Right ventricle myocardium inferior (tissue), 1 donor: ENCODE results near the gene LIMS2. TPM values are rescaled to one million over a fixed set of nuclear protein-coding genes. Genes with fewer than 3 reads are reported as not detected.
A peak's percentile ranks its signal among the peaks of the same experiment; 100 is the strongest.

Source experiments
- ATAC-seq: fragments of 200-7000 bp; cut with Tn5 transposase; one replicate; pipeline ENCODE4 v1.9.1; 2020; ENCODE audit warnings: mild to moderate bottlenecking, moderate library complexity
- DNase-seq: peaks from one replicate; pipeline ENCODE4 v3.0.0; 2021; ENCODE audit errors: missing footprints
- intact Hi-C: fragments of 100-400 bp; cut with DNase I; formaldehyde crosslinking; loops from one replicate; pipeline ENCODE4 v1.11.0; 2022
- total RNA-seq: library from RNA; stranded (reverse); fragmentation: NEBNext Ultra II Directional; extraction: Animal tissue kit (Norgen Biotek cat#: 25700); gene quantifications from one replicate; pipeline ENCODE4 v1.2.1, GENCODE V29; 2021
- donor health status: DM: no; HTN: yes; CAD: no; lungs with severe emphysema.

The LIMS2 gene
- total RNA-seq, 1 donor from 2014 or later, result 260 TPM

- ATAC-seq (peak; percentile 9), DNase-seq (no peak)
- intact Hi-C loops, result no loop called here
Observed at GRCh38 chr2:127664065-127664894, 11.1 kb downstream of the LIMS2 start.

- intact Hi-C loops, result no loop called here
- DNase-seq (no peak), ATAC-seq (no peak)
Observed at GRCh38 chr2:127663566-127664064, 11.7 kb downstream of the LIMS2 start.

- intact Hi-C loops, result no loop called here
- ATAC-seq (peak; percentile 27), DNase-seq (no peak)
Observed at GRCh38 chr2:127662937-127663565, 12.3 kb downstream of the LIMS2 start.

- intact Hi-C loops, result no loop called here
- ATAC-seq (peak; percentile 32), DNase-seq (peak; percentile 69)
Observed at GRCh38 chr2:127661949-127662510, 13.3 kb downstream of the LIMS2 start.

- intact Hi-C loops, result no loop called here
- DNase-seq (peak; percentile 59), ATAC-seq (no peak)
Observed at GRCh38 chr2:127661072-127661649, 14.2 kb downstream of the LIMS2 start.

- DNase-seq (no peak), ATAC-seq (no peak)
- intact Hi-C loops, result no loop called here
Observed at GRCh38 chr2:127660291-127660578, 15.1 kb downstream of the LIMS2 start.

- ATAC-seq (peak; percentile 24), DNase-seq (peak; percentile 64)
- intact Hi-C loops, result loop anchor here (2.0 kb wide), 1 partner anchor 15 kb away; the partner anchor contains the start of gene LIMS2
Observed at GRCh38 chr2:127659408-127660290, 15.7 kb downstream of the LIMS2 start.

GRCh38 chr2:127658641-127659407, 16.5 kb downstream of the LIMS2 start:
- intact Hi-C loops, result loop anchor here (2.0 kb wide), 1 partner anchor 16 kb away; the partner anchor contains the start of gene LIMS2
- ATAC-seq, result no peak
- DNase-seq, result peak; percentile 66

GRCh38 chr2:127658146-127658545, 17.2 kb downstream of the LIMS2 start:
- ATAC-seq (no peak), DNase-seq (no peak)
- intact Hi-C loops, result loop anchor here (2.0 kb wide), 1 partner anchor 17 kb away; the partner anchor contains the start of gene LIMS2

- peak; percentile 62 for DNase-seq
- ATAC-seq, result no peak
Observed at GRCh38 chr2:127657232-127657595, 18.1 kb downstream of the LIMS2 start.

GRCh38 chr2:127656569-127657231, 18.6 kb downstream of the LIMS2 start:
- intact Hi-C loops, result no loop called here
- DNase-seq, result peak; percentile 45

More at GRCh38 chr2:127657232-127657595, 18.1 kb downstream of the LIMS2 start:
- intact Hi-C loops, result no loop called here

GRCh38 chr2:127655209-127656073, 19.9 kb downstream of the LIMS2 start:
- intact Hi-C loops, result no loop called here
- DNase-seq, result peak; percentile 74

More at GRCh38 chr2:127656569-127657231, 18.6 kb downstream of the LIMS2 start:
- no peak for ATAC-seq

GRCh38 chr2:127654838-127655175, 20.5 kb downstream of the LIMS2 start:
- intact Hi-C loops, result no loop called here
- ATAC-seq, result no peak
- DNase-seq, result no peak

More at GRCh38 chr2:127655209-127656073, 19.9 kb downstream of the LIMS2 start:
- ATAC-seq, result peak; percentile 43

- DNase-seq (peak; percentile 55), ATAC-seq (no peak)
- intact Hi-C loops, result no loop called here
Observed at GRCh38 chr2:127654084-127654837, 21.1 kb downstream of the LIMS2 start.

- intact Hi-C loops, result no loop called here
- ATAC-seq (no peak), DNase-seq (peak; percentile 60)
Observed at GRCh38 chr2:127653421-127654083, 21.8 kb downstream of the LIMS2 start.
